Right lung (tissue), 5 donors: ENCODE results near the gene KMT5C. TPM values are rescaled to one million over a fixed set of nuclear protein-coding genes. Genes with fewer than 3 reads are reported as not detected.
A peak's percentile ranks its signal among the peaks of the same experiment; 100 is the strongest.

Source experiments
- DNase-seq, 2 donors: peaks; one replicate each; pipeline ENCODE4 v3.0.0-alpha.2; 2013
- polyA plus RNA-seq, 5 donors: library from polyadenylated mRNA; unstranded; fragments of 120-200 nt; gene quantifications; one replicate each; pipeline versions ENCODE4 v1.2.1 to v1.2.3, GENCODE V29; 2013; ENCODE audit warnings: inconsistent platforms in 1 of 5, low replicate concordance in 1 of 5; ENCODE audit not compliant: insufficient read length in 5 of 5, insufficient read depth in 1 of 5

Gene KMT5C
- polyA plus RNA-seq, 5 donors, result 16.0 to 30.0 (median 22.8) TPM

- peak; percentile 97 to 98 for DNase-seq
Observed at GRCh38 chr19:55385724-55386492, 46.2 kb downstream of the KMT5C start, which contains the start of gene RPL28. Gene RPL28 (plus strand): TSS chr19:55385932. CDS start chr19:55386358, 426 bp downstream.

DNA sequence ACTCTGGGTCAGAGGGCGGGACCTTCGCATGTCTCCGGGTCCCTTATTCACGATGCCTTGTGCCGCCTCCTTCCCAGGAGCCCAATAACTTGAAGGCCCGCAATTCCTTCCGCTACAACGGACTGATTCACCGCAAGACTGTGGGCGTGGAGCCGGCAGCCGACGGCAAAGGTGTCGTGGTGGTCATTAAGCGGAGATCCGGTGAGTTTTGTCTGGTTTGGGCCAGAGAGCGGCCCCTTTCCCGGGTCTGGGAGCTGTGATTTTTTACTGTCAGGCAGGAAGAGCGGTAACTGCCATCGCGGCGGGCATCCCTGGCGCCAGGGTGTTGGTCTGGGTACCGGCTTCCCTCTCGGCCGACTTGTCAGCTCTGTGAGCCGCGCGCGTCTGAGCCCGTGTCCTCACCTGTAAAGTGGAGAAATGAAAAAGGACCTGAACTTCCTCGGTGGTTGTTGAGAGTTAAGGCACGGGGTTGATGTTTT, 46.9 kb downstream of the KMT5C start:
- no peak for DNase-seq

DNA sequence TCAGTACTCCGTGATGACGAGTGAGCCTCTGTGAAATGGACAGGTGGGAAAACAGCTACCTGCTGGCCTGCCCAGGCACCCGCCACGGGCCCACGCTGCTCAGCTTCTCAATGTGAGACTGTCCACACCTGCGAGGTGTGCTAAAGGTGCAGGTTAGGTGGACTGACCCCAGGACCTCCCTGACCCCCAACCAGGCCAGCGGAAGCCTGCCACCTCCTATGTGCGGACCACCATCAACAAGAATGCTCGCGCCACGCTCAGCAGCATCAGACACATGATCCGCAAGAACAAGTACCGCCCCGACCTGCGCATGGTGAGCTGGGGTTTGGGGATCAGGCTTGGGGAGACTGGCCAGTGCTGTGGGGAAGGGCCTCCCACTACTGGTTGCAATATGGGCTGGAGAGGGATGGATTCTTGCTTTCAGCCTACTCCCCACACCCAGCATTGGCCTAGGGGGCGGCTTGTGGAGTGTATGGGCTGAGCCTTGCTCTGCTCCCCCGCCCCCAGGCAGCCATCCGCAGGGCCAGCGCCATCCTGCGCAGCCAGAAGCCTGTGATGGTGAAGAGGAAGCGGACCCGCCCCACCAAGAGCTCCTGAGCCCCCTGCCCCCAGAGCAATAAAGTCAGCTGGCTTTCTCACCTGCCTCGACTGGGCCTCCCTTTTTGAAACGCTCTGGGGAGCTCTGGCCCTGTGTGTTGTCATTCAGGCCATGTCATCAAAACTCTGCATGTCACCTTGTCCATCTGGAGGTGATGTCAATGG, 48.2 kb downstream of the KMT5C start:
- DNase-seq, result no peak

DNA sequence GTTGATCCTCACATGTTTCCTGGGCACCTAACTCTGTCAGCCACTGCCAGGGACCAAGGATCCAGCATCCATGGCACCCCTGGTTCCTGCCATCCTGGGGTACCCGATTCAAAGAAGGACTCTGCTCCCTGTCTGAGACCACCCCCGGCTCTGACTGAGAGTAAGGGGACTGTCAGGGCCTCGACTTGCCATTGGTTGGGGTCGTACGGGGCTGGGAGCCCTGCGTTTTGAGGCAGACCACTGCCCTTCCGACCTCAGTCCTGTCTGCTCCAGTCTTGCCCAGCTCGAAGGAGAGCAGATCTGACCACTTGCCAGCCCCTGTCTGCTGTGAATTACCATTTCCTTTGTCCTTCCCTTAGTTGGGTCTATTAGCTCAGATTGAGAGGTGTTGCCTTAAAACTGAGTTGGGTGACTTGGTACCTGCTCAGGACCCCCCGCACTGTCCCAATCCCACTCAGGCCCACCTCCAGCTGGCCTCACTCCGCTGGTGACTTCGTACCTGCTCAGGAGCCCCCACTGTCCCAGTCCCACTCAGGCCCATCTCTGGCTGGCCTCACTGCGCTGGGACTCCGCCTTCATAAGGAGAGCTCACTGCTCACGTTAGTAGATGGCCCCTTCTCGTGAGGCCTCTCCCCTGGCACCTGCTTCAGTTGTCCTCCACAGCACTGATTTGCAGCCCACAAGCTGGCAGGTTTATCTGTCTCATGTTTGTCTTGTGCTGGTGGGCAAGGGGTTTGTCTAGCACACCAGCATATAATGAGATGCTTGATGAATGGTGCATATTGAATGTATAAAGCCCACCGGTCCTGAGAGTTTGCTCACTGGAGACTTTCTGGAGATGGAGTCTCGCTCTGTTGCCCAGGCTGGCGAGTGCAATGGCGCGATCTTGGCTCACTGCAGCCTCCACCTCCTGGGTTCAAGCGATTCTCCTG, 50.0 kb downstream of the KMT5C start:
- no peak for DNase-seq

DNA sequence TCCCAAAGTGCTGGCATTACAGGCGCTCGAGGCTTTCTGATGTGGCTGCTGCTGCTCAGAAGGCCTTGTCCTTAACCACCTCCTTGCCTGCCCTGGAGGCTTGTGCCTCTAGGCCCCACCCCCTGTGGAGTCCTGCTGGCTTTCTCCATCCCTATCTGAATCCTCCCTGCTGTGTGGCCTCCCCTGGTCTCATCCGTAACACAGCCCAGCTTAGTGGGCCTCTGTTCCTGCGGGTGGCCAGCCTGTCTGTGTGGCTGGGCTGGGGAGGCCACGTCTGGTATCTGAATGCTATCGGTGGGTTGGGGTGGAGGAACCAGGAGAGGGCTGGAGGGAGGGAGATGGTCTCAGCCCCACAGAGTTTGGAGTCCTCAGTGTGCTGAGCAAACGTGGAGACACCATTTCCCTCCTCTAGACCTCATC, 50.8 kb downstream of the KMT5C start:
- no peak for DNase-seq

DNA sequence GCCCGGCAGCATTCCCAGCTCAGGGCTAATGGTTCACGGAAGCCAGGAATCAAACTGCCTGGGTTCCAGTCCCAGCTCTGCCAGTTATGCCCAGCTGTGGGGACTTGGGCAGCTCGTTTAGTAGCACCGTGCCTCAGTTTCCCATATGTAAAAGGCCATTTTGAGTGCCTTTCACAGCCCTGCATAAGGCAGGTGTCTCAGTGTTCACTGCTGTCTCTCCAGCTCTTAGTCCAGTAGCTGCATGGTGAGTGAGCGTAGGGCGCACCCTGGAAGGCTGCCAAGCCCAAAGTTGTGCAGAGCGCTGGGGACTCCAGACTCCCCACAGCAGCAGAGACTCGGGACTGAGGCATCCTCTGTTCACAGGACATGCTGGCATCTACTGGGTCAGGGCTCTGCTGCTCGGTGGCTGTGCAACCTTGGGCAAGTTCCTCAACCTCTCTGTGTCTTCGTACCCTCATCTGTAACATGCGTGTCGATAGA, 51.6 kb downstream of the KMT5C start:
- DNase-seq, result no peak

GRCh38 chr19:55391702-55392615, 52.3 kb downstream of the KMT5C start:
- DNase-seq, result no peak

- DNase-seq, result no peak
Observed at GRCh38 chr19:55392820-55393761, 53.4 kb downstream of the KMT5C start.

Other genes starting within 250 kb of the KMT5C start
- 10 to 100 TPM; 45.4 to 88.7 (median 69.3) TPM for gene PPP1R12C, start 222.2 kb upstream of the KMT5C start, polyA plus RNA-seq
- 10 to 100 TPM in 1 of 5 donors, 1 to 10 TPM in 3, under 1 TPM in 1; 0.91 to 27.5 (median 2.1) TPM for gene TNNT1, start 190.7 kb upstream of the KMT5C start, polyA plus RNA-seq
- gene TNNI3, start 182.1 kb upstream of the KMT5C start, polyA plus RNA-seq, result 1 to 10 TPM in 1 of 5 donors, under 1 TPM in 4; 0.39 to 1.9 (median 0.73) TPM
- gene DNAAF3, start 173.3 kb upstream of the KMT5C start, polyA plus RNA-seq, result 1 to 10 TPM; 1.4 to 8.6 (median 5.1) TPM
- 1 to 10 TPM in 3 of 5 donors, under 1 TPM in 2; 0.50 to 1.2 (median 1.1) TPM for gene SYT5, start 159.6 kb upstream of the KMT5C start, polyA plus RNA-seq
- gene PTPRH, start 130.4 kb upstream of the KMT5C start, polyA plus RNA-seq, result under 1 TPM; 0.15 to 0.30 (median 0.27) TPM
- gene TMEM86B, start 111.1 kb upstream of the KMT5C start, polyA plus RNA-seq, result 1 to 10 TPM; 2.1 to 5.0 (median 3.4) TPM
- gene PPP6R1, start 80.9 kb upstream of the KMT5C start, polyA plus RNA-seq, result 10 to 100 TPM; 28.8 to 46.0 (median 35.3) TPM
- 10 to 100 TPM; 20.9 to 50.7 (median 28.5) TPM for gene HSPBP1, start 59.8 kb upstream of the KMT5C start, polyA plus RNA-seq
- gene BRSK1, start 55.9 kb upstream of the KMT5C start, polyA plus RNA-seq, result 10 to 100 TPM; 10.2 to 20.8 (median 15.7) TPM
- gene TMEM150B, start 14.5 kb upstream of the KMT5C start, polyA plus RNA-seq, result under 1 TPM; 0.56 to 0.83 (median 0.64) TPM
- gene COX6B2, start 14.8 kb downstream of the KMT5C start, polyA plus RNA-seq, result 1 to 10 TPM in 1 of 5 donors, under 1 TPM in 4; 0.14 to 1.4 (median 0.35) TPM
- under 1 TPM in 2 of 5 donors, not detected in 3; 0.04 to 0.06 TPM for gene GARIN5B, start 23.4 kb downstream of the KMT5C start, polyA plus RNA-seq
- under 1 TPM; 0.26 to 0.76 (median 0.49) TPM for gene IL11, start 30.6 kb downstream of the KMT5C start, polyA plus RNA-seq
- gene TMEM190, start 37.0 kb downstream of the KMT5C start, polyA plus RNA-seq, result 10 to 100 TPM in 2 of 5 donors, 1 to 10 TPM in 2, under 1 TPM in 1; 0.93 to 13.6 (median 6.6) TPM
- gene TMEM238, start 44.4 kb downstream of the KMT5C start, polyA plus RNA-seq, result 1 to 10 TPM in 2 of 5 donors, under 1 TPM in 3; 0.23 to 2.3 (median 0.77) TPM
- 1,000 to 10,000 TPM in 4 of 5 donors, 100 to 1,000 TPM in 1; 947 to 1,993 (median 1,238) TPM for gene RPL28, start 46.1 kb downstream of the KMT5C start, polyA plus RNA-seq
- 10 to 100 TPM; 32.8 to 53.3 (median 35.3) TPM for gene UBE2S, start 67.9 kb downstream of the KMT5C start, polyA plus RNA-seq
- gene SHISA7, start 103.4 kb downstream of the KMT5C start, polyA plus RNA-seq, result under 1 TPM; 0.16 to 0.23 (median 0.18) TPM
- 10 to 100 TPM; 21.5 to 53.9 (median 25.7) TPM for gene ISOC2, start 121.8 kb downstream of the KMT5C start, polyA plus RNA-seq
- not detected for gene C19orf85, start 124.9 kb downstream of the KMT5C start, polyA plus RNA-seq
- gene ZNF628, start 136.7 kb downstream of the KMT5C start, polyA plus RNA-seq, result 1 to 10 TPM; 2.0 to 7.0 (median 2.2) TPM
- 10 to 100 TPM; 28.6 to 60.8 (median 42.3) TPM for gene NAT14, start 145.3 kb downstream of the KMT5C start, polyA plus RNA-seq
- gene SSC5D, start 148.6 kb downstream of the KMT5C start, polyA plus RNA-seq, result 10 to 100 TPM in 1 of 5 donors, 1 to 10 TPM in 4; 3.1 to 15.6 (median 8.8) TPM
- under 1 TPM in 1 of 5 donors, not detected in 4; 0.41 TPM for gene SBK2, start 197.3 kb downstream of the KMT5C start, polyA plus RNA-seq
- gene SBK3, start 205.7 kb downstream of the KMT5C start, polyA plus RNA-seq, result 1 to 10 TPM in 1 of 5 donors, under 1 TPM in 4; 0.55 to 1.2 (median 0.73) TPM
- 10 to 100 TPM in 4 of 5 donors, 1 to 10 TPM in 1; 10.0 to 20.2 (median 13.7) TPM for gene ZNF579, start 241.0 kb downstream of the KMT5C start, polyA plus RNA-seq